ENCODE measurements around the gene HAP1.
"Not testable (repeated sequence)": the region's sequence is repeated elsewhere in the genome, so short reads cannot be mapped to it uniquely, and the experiment has no call there.

Gene HAP1

GRCh38 chr17:41681776-41682175, 52.7 kb downstream of the HAP1 start:
- TF ChIP-seq, protein P1, sequence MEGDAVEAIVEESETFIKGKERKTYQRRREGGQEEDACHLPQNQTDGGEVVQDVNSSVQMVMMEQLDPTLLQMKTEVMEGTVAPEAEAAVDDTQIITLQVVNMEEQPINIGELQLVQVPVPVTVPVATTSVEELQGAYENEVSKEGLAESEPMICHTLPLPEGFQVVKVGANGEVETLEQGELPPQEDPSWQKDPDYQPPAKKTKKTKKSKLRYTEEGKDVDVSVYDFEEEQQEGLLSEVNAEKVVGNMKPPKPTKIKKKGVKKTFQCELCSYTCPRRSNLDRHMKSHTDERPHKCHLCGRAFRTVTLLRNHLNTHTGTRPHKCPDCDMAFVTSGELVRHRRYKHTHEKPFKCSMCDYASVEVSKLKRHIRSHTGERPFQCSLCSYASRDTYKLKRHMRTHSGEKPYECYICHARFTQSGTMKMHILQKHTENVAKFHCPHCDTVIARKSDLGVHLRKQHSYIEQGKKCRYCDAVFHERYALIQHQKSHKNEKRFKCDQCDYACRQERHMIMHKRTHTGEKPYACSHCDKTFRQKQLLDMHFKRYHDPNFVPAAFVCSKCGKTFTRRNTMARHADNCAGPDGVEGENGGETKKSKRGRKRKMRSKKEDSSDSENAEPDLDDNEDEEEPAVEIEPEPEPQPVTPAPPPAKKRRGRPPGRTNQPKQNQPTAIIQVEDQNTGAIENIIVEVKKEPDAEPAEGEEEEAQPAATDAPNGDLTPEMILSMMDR (conservative IDR thresholded peaks at IDR 0.05; ENCODE audit: low read length), result no peak
- no peak for DNase-seq (ENCODE audit: low read depth)
- no peak overlapping the region for H3K4me3 ChIP-seq (ENCODE audit: low read length)

GRCh38 chr17:41680426-41681040, 53.9 kb downstream of the HAP1 start:
- TF ChIP-seq, protein P1 (conservative IDR thresholded peaks at IDR 0.05; ENCODE audit: low read length), result no peak
- no peak overlapping the region for H3K4me3 ChIP-seq (ENCODE audit: low read length)
- no peak for DNase-seq (ENCODE audit: low read depth)

- no peak for DNase-seq (ENCODE audit: low read depth)
- TF ChIP-seq, protein P1 (conservative IDR thresholded peaks at IDR 0.05; ENCODE audit: low read length), result no peak
- H3K4me3 ChIP-seq (ENCODE audit: low read length), result no peak overlapping the region
Observed at GRCh38 chr17:41679740-41680425, 54.6 kb downstream of the HAP1 start.

DNA sequence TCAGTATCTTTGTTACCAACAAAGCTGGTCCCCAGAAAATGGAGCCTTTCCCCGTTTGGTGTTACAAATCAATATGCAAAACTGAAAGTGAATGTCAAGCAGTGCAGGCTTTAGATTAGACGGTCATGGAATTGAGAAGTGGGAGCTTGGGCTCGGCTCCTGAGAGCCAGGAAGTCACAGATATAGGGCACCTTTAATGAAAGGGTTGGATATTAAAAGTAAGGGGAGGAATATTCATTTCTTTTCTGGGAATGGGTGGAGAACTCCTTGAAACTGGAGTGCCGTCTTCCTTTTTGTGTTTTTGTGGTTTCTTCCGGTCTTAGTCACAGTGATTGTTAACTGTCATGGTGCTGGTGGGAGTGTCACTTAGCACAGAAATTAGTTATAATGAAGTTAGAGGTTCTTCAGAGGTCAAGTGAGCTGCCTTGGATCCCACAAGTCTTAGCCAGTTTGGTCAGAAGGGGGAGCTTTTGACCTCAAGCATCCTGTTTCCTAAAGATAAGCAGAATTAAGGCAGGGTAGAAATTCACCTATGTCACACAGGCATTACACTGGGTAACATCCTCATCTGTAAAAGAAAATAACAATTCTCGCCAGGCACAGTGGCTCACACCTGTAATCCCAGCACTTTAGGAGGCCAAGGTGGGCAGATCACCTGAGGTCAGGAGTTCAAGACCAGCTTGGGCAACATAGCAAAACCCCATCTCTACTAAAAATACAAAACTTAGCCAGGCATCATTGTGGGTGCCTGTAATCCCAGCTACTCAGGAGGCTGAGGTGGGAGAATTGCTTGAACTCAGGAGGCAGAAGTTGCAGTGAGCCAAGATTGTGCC, 55.3 kb downstream of the HAP1 start:
- DNase-seq (ENCODE audit: low read depth), result peak; percentile 59
- TF ChIP-seq, protein P1 (conservative IDR thresholded peaks at IDR 0.05; ENCODE audit: low read length), result peak; percentile 27; the same call in 1 of the 2 replicates
- H3K4me3 ChIP-seq (ENCODE audit: low read length), result peak overlapping the region; percentile 42

DNA sequence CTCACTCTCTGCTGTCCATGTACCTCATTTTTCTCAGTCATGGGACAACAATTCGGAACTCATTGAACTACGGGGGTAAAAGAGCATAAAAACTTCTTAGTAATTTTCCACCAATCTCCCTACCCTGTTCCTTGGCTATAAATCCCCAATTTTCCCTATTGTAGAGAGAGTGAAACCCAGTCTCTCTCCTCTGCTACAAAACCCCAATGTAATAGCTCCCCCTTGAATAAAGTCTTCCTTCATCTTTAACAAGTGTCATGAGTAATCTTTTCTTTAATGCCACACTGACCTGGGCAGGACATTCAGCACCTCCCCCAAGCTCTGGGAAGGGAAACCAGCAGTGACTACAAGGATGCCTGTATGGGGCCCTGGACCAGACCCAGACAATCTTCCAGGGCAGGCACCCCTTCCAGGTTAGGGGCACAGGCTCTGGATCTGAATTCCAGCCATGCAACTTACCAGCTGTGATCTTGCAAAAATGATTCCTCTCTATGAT, 56.0 kb downstream of the HAP1 start:
- H3K4me3 ChIP-seq (ENCODE audit: low read length), result peak overlapping the region; percentile 42
- DNase-seq (ENCODE audit: low read depth), result no peak
- TF ChIP-seq, protein P1 (conservative IDR thresholded peaks at IDR 0.05; ENCODE audit: low read length), result no peak

DNA sequence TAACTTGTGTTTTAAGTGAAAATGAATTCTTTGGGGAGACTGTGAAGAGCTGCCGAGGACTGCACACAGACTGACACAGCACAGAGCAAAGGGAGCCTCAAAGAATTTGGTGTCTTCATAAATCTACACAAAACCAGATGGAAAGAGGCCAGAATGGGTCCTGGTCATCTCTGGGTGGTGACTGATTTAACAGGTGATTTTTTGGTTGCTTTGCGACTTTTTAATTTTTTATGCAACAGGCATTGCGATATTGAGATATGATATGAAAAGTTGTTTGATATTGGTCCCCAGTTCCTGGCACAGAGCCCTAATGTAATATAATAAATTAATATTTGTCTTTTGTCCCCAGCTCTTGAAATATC, 58.4 kb downstream of the HAP1 start:
- no peak overlapping the region for H3K4me3 ChIP-seq (ENCODE audit: low read length)
- TF ChIP-seq, protein P1 (conservative IDR thresholded peaks at IDR 0.05; ENCODE audit: low read length), result no peak
- DNase-seq (ENCODE audit: low read depth), result no peak

- H3K4me3 ChIP-seq (ENCODE audit: low read length); DNase-seq (ENCODE audit: low read depth): not testable (repeated sequence)
Observed at GRCh38 chr17:41675157-41676057, 59.0 kb downstream of the HAP1 start.
